GM21526 (cell line): ENCODE results near the gene PITPNC1.
"Not testable (repeated sequence)": the region's sequence is repeated elsewhere in the genome, so short reads cannot be mapped to it uniquely, and the experiment has no call there.

Experiments
- ATAC-seq: cut with Tn5 transposase; IDR thresholded peaks from one replicate; pipeline ENCODE4 v1.9.1; 2021; ENCODE audit warnings: moderate library complexity; ENCODE audit not compliant: unreplicated experiment, low FRiP score

Gene PITPNC1

DNA sequence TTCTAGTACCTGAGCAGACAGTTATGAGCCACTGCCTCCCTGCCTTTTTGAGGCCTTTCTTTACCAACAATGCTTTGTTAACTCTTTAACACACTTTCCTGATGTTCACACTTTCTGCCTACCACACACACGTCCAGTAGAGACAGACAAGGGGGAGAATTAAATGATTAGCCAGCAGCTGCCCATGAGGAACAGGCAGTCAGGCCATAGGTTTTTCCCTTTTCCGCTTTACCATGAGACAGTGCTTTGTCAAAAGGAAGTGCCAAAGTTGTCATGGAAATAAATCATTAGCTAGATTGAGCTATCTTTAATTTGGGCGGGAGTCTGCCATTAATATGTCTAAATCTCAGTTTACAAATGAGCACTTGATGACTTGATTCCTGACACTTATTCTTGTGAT is 102.1 kb downstream of the PITPNC1 start:
- no peak for ATAC-seq

- not testable (repeated sequence) for ATAC-seq
These were observed 103.9 kb downstream of the PITPNC1 start for GRCh38 chr17:67480959-67481358.

- no peak for ATAC-seq
These were observed 104.7 kb downstream of the PITPNC1 start for GRCh38 chr17:67481808-67482207.

DNA sequence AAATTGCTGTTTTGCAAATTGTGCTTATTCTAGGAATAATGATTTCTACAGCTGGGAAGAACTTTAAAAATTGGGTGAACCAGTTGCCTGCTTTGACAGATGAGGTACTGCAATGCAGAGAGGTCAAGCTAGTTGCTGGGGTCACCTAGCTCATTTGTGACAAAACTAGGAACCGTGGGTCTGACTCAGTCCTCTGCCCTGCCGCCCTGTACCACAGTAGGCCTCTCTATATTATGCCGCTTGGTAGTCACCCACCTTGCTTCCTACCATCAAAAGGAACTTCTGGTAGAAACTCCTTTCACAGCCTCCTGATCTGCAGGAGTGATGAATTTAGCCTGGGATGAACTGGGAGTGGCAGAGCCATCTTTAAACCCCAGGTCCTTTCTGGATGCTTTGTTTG is 105.7 kb downstream of the PITPNC1 start:
- no peak for ATAC-seq

DNA sequence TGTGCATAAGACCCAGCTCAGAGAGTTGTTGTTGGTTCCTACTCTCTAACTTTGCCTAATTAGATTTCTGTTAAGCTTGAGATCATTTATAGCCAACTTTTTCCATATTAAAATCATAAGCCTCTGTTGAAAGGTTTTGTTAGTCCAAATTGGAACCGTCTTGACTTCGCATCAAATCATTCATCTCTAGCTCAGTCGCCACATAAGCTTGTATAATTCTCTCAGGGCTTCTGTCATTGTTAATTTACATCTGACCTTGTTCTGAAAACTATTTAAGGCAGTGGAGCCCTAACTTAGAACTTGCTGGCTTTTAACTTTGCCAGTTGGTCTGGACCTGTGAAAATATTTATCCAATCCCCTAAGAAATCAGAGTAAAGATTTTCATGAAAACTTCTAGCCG is 107.2 kb downstream of the PITPNC1 start:
- no peak for ATAC-seq

GRCh38 chr17:67485666-67486065 is 108.6 kb downstream of the PITPNC1 start:
- no peak for ATAC-seq

- no peak for ATAC-seq
These were observed 110.4 kb downstream of the PITPNC1 start for GRCh38 chr17:67487506-67487905.

GRCh38 chr17:67488161-67488560 is 111.1 kb downstream of the PITPNC1 start:
- no peak for ATAC-seq

- no peak for ATAC-seq
These were observed 111.7 kb downstream of the PITPNC1 start for GRCh38 chr17:67488768-67489167.

GRCh38 chr17:67489273-67489672 is 112.2 kb downstream of the PITPNC1 start:
- no peak for ATAC-seq

DNA sequence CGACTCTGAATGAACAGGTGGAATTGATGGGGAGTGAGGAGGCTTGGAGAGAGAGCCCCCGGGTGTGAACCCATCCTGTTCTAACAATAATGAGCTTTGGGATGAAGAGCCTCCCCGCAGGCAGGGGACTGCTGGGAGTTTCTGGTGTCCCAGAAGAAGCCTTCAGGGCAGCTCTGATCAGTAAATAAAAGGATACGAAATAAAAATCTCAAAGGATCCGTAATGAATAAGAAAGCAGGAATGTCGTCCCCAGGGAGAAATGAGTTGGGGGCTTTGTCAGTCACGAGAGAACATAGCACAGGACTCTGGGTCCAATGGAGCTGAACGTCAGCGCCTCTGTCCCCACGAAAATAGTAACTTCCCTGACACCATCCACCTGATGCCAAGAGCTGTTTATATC is 113.4 kb downstream of the PITPNC1 start:
- no peak for ATAC-seq

- ATAC-seq = no peak
These were observed 114.1 kb downstream of the PITPNC1 start for GRCh38 chr17:67491009-67491680.

DNA sequence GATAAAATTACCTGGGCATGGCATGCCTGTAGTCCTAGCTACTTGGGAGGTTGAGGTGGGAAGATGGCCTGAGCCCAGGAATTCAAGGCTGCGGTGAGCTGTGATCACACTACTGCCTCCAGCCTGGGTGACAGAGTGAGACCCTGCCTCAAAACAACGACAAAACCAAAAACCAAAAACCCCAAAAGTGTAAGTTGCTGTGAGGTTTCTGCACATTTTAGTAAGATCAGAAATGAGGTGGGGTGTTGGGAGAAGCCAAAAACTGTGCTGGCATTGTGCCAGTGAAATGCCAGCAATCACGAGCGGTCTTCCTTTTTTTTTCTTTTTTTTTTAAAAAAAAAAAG is 114.6 kb downstream of the PITPNC1 start:
- ATAC-seq = no peak

DNA sequence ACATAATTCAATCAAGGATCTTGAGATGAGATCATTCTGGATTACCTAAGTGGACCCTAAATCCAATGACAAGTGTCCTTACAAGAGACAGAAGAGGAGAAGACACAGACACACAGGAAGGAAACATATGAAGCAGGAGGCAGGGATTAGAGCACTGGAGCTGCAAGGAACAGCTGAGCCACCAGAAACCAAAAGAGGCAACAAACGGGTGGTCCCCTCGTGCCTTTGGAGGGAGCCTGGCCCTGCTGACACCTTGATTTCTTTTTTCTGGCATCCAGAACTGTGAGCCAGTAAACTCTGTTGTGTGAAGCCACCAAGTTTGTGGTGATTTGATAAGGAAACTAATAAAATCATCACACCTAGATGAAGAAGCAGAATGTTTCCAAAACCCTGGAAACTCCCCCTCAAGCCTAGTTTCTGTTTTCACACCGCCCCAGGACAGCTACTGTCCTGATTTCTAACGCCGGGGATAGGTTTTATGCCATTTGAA is 115.2 kb downstream of the PITPNC1 start:
- no peak for ATAC-seq

GRCh38 chr17:67492824-67493517 is 115.9 kb downstream of the PITPNC1 start:
- no peak for ATAC-seq

DNA sequence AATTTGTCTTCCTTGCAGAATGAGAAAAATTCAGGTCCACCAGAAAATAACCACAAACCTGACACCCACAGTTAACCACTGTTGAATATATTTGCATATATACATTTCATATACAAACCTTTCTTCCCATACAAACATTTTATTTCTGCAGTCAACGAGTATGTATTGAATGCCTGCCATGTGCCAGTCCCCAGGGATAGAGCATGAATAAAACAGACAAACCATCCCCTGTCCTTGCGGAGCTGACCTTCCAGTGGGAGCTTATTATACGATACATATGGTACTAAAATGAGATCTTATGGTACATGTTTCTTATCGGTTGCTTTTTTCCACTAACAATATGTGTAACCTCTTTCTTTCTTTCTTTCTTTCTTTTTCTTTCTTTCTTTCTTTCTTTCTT is 116.7 kb downstream of the PITPNC1 start:
- ATAC-seq = no peak

DNA sequence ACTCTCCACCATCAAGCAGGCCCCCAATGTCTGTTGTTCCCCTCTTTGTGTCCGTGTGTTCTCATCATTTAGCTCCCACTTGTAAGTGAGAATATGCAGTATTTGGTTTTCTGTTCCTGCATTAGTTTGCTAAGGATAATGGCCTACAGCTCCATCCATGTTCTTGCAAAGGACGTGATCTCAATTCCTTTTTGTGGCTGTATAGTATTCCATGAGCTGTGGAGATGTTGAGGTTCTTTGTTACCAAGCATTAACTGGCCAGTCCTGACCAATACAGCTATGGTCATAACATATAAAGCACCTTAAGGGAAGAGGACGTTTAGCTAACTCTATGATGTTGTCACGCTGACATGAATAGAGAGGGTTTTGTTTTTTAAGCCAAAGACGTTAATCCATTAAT is 118.5 kb downstream of the PITPNC1 start:
- ATAC-seq = not testable (repeated sequence)

GRCh38 chr17:67496286-67496685 is 119.2 kb downstream of the PITPNC1 start:
- ATAC-seq = no peak

DNA sequence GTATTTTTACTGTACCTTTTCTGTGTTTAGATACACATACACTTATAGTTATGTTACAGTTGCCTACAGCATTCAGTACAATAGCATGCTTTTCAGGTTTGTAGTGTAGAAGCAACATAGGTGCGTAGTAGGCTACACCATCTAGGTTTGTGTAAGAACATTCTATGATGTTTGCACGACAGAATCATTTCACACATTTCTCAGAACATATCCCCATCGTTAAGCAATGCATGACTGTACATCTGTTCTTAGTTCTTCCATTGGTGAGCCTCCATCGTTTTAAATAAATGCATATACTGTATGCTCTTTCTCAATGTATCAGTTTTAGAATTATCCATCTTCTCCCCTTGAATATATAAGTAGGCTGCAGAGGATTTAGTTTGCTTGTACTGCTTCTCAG is 122.6 kb downstream of the PITPNC1 start:
- no peak for ATAC-seq

DNA sequence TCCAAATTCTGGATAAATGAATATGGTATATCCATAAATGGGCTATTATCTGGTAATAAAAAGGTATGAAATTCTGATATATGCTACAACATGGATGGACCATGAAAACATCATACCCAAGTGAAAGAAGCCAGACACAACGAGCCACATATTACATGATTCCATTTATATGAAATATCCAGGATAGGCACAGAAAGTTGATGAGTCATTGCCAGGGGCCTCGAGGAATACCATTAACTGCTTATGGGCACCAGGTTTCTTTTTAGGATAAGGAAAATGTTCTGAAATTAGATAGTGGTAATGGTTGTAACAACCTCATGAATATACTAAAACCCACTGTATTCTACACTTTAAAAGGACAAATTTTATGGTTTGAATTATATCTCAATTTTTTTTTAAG is 123.2 kb downstream of the PITPNC1 start:
- ATAC-seq = no peak

- no peak for ATAC-seq
These were observed 123.7 kb downstream of the PITPNC1 start for GRCh38 chr17:67500677-67501300.

- ATAC-seq = no peak
These were observed 125.1 kb downstream of the PITPNC1 start for GRCh38 chr17:67502151-67502550.
